NCI-H1930 (cell line): ENCODE measurements around the gene HMCN1.
"Not testable (repeated sequence)": the region's sequence is repeated elsewhere in the genome, so short reads cannot be mapped to it uniquely, and the experiment has no call there.

ENCODE experiments used
- DNase-seq, 2 experiments: peaks; one replicate each; lab custom pipeline; 2025; lab: John Stamatoyannopoulos, UW

Gene HMCN1

DNA sequence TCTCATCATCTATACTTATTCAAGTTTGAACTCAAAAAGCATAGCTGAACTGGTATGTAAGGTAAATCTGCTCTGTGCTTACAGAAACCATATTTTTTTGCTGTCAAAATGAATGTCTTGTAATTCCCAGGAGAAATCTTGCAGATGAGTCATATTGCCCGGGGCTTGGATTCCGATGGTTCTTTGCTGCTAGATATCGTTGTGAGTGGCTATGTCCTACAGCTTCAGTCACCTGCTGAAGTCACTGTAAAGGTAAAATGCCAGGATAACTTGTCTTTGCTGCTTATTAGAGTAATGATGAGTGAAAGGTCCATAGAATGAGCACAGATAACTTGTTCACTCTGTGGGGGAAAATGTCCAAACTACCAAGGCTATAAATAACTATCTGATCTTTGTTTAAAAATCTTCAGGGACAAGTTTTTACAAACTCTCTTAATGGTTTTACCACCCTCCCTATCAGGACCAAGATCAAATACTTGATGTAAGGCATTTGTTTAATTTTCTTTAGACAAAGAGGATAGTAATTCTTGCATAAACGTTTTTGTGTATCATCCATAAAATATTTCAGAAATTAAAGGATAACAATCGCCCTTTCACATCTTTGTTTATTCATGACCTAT lies 418.5 kb downstream of the HMCN1 start:
- DNase-seq = no peak

DNA sequence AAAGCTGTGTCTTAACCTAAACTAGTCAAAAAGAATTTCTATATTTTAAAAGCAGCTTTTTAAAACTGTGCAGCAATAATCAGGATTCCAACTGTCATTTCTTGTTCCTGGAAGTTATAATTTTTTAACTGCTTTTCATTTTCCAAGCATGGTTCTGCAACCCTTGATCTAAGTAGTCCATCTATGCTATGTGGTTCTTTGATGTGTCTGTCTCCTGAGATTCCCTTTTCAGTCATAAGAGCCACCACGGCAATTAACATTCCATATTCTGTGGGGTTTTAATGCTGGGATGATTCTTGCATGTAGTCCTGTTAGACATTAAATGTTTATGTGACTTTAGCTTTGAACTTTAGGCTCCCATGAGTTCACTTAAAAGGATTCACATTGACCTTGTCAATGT lies 420.5 kb downstream of the HMCN1 start:
- DNase-seq = no peak

- DNase-seq = peak in 1 of 2 experiments; percentile 4
Measured at GRCh38 chr1:186155594-186155993, 421.4 kb downstream of the HMCN1 start.

DNA sequence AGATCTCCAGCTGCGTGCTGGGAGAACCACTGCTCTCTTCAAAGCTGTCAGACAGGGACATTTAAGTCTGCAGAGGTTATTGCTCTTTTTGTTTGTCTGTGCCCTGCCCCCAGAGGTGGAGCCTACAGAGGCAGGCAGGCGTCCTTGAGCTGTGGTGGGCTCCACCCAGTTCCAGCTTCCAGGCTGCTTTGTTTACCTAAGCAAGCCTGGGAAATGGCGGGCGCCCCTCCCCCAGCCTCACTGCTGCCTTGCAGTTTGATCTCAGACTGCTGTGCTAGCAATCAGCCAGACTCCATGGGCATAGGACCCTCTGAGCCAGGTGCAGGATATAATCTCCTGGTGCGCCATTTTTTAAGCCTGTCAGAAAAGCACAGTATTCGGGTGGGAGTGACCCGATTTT lies 428.7 kb downstream of the HMCN1 start:
- DNase-seq = not testable (repeated sequence)

DNA sequence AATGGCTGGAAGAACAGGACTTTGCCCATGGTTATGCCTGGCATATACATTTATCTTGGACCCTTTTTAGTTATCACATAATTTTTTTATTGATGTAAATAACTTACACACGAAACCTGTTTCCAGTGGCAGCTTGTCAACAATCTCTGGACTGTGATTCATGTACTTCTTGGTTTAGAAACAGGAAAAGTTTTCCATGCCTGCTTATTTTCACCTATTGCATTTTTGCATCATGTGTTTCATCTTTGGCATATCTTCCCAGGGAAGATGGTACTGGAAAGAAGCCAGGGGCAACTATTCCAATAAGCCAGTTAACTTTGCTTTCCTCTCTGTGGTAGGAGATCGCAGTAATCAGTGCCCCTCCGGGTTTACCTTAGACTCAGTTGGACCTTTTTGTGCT lies 430.6 kb downstream of the HMCN1 start:
- no peak for DNase-seq

DNA sequence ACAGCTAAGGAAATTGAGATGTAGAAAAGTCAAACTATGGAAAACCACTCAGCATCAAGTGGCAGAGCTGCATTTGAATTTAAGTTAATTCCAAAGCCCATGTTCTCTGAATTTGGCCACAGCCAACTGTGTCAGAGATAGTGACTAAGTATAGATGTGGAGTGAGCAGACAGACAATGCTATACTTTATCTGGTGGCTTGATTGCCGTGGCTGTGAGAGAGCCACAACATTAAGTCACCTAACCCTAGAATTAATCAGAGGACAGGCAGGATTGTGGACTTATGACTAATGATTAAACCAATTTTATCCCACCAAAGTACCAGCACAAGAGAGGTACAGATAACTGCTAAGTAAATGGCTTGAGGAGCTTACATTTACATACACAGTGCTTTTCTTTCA lies 431.1 kb downstream of the HMCN1 start:
- DNase-seq = no peak

DNA sequence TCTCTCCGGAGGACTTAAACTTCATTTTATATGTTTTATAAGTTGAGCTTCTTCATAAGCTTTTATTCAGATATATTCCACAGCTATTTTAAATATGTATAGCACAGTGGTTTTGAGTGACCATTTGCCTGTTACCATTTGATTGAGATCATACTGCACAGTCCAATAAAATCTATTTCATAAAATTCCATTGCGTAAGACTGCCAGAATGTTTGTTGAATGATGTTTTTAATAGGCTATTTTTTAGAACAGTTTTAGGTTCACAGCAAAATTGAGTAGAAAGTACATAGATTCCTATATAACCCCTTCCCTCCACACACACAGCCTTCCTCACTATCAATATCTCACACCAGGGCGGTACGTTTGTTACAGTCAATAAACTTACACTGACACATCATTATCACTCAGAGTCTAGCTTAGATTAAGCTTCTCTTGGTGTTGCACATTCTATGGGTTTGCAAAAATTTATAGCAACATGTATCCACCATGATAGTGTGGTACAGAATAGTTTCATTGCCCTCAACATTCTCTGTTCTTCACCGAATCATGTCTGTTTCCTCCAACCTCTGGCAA lies 433.0 kb downstream of the HMCN1 start:
- DNase-seq = no peak

DNA sequence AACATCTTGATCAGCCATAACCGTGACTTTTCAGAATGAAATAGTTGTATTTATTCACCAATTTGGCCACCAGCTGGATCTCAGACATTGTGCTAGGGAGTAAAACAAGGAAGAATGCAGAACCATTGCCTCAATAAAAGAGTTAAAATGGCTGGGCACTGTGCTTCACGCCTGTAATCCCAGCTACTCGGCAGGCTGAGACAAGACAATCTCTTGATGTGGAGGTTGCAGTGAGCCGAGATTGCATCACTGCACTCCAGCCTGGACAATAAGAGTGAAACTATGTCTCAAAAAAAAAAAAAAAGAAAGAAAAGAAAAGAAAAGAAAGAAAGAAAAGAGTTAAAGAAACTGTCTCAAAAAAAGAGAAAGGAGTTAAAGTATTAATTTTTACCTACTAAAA lies 441.4 kb downstream of the HMCN1 start:
- no peak for DNase-seq

DNA sequence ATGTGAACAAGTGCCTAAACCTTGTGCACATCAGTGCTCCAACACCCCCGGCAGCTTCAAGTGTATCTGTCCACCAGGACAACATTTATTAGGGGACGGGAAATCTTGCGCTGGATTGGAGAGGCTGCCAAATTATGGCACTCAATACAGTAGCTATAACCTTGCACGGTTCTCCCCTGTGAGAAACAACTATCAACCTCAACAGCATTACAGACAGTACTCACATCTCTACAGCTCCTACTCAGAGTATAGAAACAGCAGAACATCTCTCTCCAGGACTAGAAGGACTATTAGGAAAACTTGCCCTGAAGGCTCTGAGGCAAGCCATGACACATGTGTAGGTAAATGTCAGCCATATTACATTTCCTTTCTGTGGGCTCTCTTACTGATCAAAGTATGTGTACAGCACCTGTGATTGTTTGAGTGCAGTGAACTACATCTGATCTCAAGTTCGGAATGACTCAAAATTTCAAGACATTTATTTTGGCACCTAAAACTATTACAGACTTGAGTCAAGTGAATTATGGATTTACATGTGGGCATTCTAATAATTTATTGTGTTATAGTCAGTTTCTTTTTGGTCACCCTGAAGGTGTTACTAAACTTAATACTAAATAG lies 444.3 kb downstream of the HMCN1 start:
- no peak for DNase-seq

- peak in 1 of 2 experiments; percentile 24 for DNase-seq
Measured at GRCh38 chr1:186179231-186179630, 445.0 kb downstream of the HMCN1 start.

- no peak for DNase-seq
Measured at GRCh38 chr1:186183219-186183618, 449.0 kb downstream of the HMCN1 start.

- no peak for DNase-seq
Measured at GRCh38 chr1:186183970-186184628, 449.9 kb downstream of the HMCN1 start.

DNA sequence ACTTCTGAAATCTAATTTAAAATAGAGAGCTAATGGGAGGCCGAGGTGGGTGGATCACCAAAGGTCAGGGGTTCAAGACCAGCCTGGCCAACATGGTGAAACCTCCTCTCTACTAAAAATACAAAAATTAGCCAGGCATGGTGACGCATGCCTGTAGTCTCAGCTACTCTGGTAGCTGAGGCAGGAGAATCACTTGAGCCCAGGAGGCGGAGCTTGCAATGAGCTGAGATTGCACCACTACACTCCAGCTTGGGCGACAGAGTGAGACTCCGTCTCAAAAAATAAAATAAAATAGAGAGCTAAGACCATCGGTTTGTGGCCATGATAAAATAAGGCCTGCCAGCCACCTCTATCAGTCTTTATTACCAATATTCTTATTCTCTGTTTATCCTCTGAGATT lies 452.1 kb downstream of the HMCN1 start:
- DNase-seq = not testable (repeated sequence)

DNA sequence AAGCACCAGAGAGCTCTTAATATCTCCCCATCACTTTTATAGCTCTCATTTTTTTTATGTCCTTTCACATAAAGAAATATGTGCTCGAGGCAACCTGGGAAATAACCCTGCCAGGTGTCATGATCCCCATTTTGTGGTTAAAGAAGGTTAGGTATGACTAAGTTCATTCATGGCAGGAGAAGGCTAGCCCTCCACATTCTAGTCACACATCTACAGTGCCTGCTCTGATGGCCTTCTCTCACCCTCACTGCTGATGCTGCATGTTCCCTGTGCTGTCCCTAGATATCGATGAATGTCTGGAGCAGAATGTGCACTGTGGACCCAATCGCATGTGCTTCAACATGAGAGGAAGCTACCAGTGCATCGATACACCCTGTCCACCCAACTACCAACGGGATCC lies 453.4 kb downstream of the HMCN1 start:
- no peak for DNase-seq

GRCh38 chr1:186188004-186188539 lies 453.9 kb downstream of the HMCN1 start:
- no peak for DNase-seq

DNA sequence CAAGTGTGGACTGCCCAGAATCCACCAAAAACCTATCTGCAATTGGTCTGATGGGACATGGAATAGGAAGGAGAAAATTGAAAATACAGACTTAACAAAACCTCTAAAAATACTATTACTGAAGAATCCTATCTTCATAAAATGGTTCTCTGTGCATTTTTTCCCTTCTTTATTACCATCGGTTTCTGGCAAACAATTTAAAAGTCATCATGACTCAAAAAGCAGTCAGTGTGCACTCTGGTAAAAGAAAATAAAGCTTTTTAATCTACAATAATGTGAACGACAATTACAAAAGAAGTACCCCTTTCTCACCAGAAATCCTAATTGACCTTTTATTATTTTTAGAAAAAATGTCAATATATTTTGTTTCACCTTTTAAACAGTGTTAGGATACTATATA lies 454.5 kb downstream of the HMCN1 start:
- DNase-seq = no peak

DNA sequence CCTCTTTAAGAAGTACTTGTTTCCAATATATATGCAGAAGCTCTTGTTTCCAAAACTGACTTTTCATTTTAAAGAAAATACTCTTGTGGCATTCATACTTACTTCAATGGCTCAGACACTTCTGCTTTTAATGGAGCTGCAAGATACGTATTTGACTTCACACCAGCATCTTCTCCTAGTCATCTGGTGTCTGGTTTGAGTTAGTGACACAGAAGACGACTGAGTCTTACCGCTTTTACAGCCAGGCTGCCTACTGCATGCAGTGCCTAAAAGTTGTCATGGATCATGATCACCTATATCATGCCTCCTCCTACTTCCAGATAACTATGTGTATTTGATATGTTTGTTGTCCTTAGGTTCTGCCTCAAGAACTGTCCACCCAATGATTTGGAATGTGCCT lies 455.0 kb downstream of the HMCN1 start:
- no peak for DNase-seq

GRCh38 chr1:186191511-186191910 lies 457.3 kb downstream of the HMCN1 start:
- no peak for DNase-seq

DNA sequence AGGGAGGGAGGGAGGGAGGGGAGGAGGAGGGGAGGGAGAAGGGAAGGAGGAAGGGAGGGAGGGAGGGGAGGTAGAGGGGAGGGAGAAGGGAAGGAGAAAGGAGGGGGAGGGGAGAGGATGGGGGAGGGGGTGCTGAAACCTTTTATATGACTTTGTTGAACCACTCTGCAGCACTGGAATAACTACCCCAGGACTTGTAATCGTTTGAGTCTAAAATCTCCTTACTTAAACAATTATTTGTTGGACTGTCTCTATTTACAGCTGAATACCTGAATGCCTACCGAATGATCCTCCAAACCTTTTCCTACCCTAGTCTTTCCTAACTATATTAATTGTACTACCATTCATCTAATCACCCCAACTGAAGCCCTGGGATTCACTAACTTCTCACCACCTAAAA lies 459.0 kb downstream of the HMCN1 start:
- DNase-seq = no peak

GRCh38 chr1:186194107-186194756 lies 460.0 kb downstream of the HMCN1 start:
- DNase-seq = no peak

GRCh38 chr1:186195377-186195931 lies 461.3 kb downstream of the HMCN1 start:
- DNase-seq = no peak

DNA sequence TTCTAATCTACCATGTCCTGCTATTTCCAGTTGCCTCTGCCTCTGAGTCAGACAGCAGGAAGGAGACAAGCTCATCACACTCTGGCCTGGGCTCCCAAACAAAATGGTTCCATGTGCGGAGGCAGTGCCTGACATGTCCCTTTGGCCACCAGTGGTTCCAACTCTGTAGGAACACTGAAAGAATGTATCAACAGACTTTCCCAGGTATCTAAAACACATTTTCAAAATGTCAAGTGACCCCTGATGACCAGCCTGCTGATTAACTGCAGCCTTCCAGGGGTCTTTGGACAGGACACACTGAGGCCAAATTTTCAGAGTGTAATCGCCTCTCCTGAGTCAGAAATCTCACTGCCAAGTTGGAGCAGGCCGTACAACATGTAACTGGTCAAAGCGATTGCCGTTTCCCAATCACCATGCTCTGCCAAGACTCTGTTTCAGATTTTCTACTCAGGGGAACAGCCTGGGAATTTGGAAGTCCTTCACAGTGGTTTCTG lies 468.1 kb downstream of the HMCN1 start:
- no peak for DNase-seq
